ENCODE results near the gene COPS6. TPM values are rescaled to one million over a fixed set of nuclear protein-coding genes. Genes with fewer than 3 reads are reported as not detected.

COPS6 gene
- total and polyA plus RNA-seq, 4 experiments from 2014 or later: 85.5 to 261 (median 122) TPM

DNA sequence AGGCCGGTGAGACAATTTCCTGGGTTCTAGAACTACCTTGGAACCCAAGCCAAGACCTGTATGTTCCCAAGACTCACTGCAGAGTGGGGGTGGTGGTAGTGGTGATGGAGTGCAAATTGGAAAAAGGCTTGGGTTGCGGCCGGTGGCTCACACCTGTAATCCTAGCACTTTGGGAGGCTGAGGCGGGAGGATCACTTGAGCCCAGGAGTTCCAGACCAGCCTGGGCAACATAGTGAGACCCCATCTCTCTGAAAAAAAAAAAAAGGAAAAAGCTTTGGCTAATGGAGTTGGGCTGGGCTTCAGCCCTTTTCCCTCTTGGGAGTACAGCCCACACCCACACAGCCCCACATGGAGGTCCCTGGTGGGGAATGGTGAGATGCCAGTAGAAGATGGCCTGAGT is 16.8 kb downstream of the COPS6 start:
- peaks cover 3 to 18% (median 11%) of the 10 kb centered on the region in 4 donors for H3K4me1 Mint-ChIP-seq
- intact Hi-C loops (cut with micrococcal nuclease): no loop called here
- peaks cover 23% of the 10 kb centered on the region for H3K36me3 ChIP-seq (ENCODE audit: insufficient read depth, low read length)
- no peak overlapping the region for H3K4me3 ChIP-seq (ENCODE audit: low read length in 2 of 2)
- no peak for DNase-seq
- H3K27ac Mint-ChIP-seq: peak overlapping the region in 1 of 7 donors; percentile 19
- no peak overlapping the region for H3K27ac ChIP-seq (ENCODE audit: low read depth, low read length)
- CTCF ChIA-PET (ENCODE audit: partially characterized antibody): interaction anchor here (0.6 to 1.5 kb wide), 2 partner anchors 25 to 77 kb away, joined by 3 read pairs; no protein-coding TSS in a partner anchor
- no peak overlapping the region for H3K4me3 Mint-ChIP-seq
- POLR2A ChIA-PET (ENCODE audit: partially characterized antibody): interaction anchor here (0.8 to 8.2 kb wide), 3 partner anchors 9 to 18 kb away, joined by 3 to 175 read pairs (median 4); partner anchors contain the start of genes CNPY4 and MBLAC1
- H3K9me3 ChIP-seq (ENCODE audit: control insufficient read depth in 1 of 2, low read length in 2 of 2): no peaks in the 10 kb centered on the region
- H3K36me3 Mint-ChIP-seq: peaks cover 21 to 47% of the 10 kb centered on the region in 2 donors
- H3K27me3 Mint-ChIP-seq: peaks cover 0 to under 1% of the 10 kb centered on the region in 2 donors
- peaks cover 8% of the 10 kb centered on the region for H3K4me1 ChIP-seq (ENCODE audit: insufficient read depth, low read length)
- H3K9me3 Mint-ChIP-seq: no peaks in the 10 kb centered on the region
- H3K27me3 ChIP-seq (ENCODE audit: insufficient read depth, low read length): no peaks in the 10 kb centered on the region

GRCh38 chr7:100106633-100107032 is 17.9 kb downstream of the COPS6 start:
- no peaks in the 10 kb centered on the region for H3K27me3 ChIP-seq (ENCODE audit: insufficient read depth, low read length)
- Mint-ChIP-seq H3K9me3 (no peaks in the 10 kb centered on the region), H3K4me3 (no peak overlapping the region), H3K36me3 (peaks cover 29 to 46% of the 10 kb centered on the region in 2 donors), H3K4me1 (peaks cover 3 to 15% (median 6%) of the 10 kb centered on the region in 4 donors), H3K27ac (no peak overlapping the region), H3K27me3 (no peaks in the 10 kb centered on the region)
- no peak overlapping the region for H3K4me3 ChIP-seq (ENCODE audit: low read length in 2 of 2)
- ChIA-PET CTCF (ENCODE audit: partially characterized antibody) (no interaction called here), POLR2A (ENCODE audit: partially characterized antibody) (interaction anchor here (8.2 kb wide), 1 partner anchor 17 kb away, joined by 175 read pairs; the partner anchor contains the start of genes CNPY4 and MBLAC1)
- peaks cover 32% of the 10 kb centered on the region for H3K36me3 ChIP-seq (ENCODE audit: insufficient read depth, low read length)
- H3K4me1 ChIP-seq (ENCODE audit: insufficient read depth, low read length): peaks cover 8% of the 10 kb centered on the region
- no peak overlapping the region for H3K27ac ChIP-seq (ENCODE audit: low read depth, low read length)
- H3K9me3 ChIP-seq (ENCODE audit: control insufficient read depth in 1 of 2, low read length in 2 of 2): no peaks in the 10 kb centered on the region
- intact Hi-C loops (cut with micrococcal nuclease): no loop called here
- DNase-seq: no peak

DNA sequence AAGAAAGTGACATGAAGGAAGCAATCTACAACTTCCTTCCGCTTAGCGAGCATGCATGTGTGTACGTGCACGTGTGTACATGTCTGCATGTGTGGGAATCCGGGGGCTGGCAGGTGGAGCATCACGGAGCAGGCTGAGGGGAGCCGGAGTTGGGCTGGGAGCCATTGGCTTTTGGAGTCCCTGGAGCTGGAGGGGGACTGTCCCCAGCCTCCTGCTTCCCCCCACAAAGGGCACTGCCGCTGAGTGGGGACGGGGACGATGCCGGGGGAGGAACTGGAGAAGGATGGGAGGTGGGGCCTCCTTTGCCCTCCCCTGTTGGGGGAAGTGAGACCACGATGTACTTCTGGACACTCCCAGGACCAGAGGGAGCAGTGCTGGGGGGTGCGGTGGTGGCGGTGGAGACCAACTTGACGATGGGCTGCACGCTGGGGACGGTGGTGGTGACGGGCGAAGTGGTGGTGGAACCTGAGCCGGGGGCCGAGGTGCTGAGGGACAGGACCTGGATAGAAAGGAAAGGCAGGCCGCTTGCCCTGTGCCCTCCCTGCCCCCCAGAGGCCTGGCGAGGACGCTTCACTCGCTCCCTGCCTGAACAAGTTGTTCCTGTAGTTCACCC is 18.5 kb downstream of the COPS6 start:
- H3K27me3 Mint-ChIP-seq: no peaks in the 10 kb centered on the region
- peaks cover 3% of the 10 kb centered on the region for H3K4me1 ChIP-seq (ENCODE audit: insufficient read depth, low read length)
- no peak overlapping the region for H3K27ac Mint-ChIP-seq
- H3K9me3 ChIP-seq (ENCODE audit: control insufficient read depth in 1 of 2, low read length in 2 of 2): no peaks in the 10 kb centered on the region
- intact Hi-C loops (cut with micrococcal nuclease): no loop called here
- H3K36me3 ChIP-seq (ENCODE audit: insufficient read depth, low read length): peaks cover 37% of the 10 kb centered on the region
- peaks cover 32 to 51% of the 10 kb centered on the region in 2 donors for H3K36me3 Mint-ChIP-seq
- no peak overlapping the region for H3K4me3 Mint-ChIP-seq
- no peak overlapping the region for H3K4me3 ChIP-seq (ENCODE audit: low read length in 2 of 2)
- H3K9me3 Mint-ChIP-seq: no peaks in the 10 kb centered on the region
- H3K4me1 Mint-ChIP-seq: peaks cover 3 to 14% (median 5%) of the 10 kb centered on the region in 4 donors
- no peak overlapping the region for H3K27ac ChIP-seq (ENCODE audit: low read depth, low read length)
- ChIA-PET CTCF (ENCODE audit: partially characterized antibody) (interaction anchor here (1.0 kb wide), 1 partner anchor 116 kb away, joined by 3 read pairs; no protein-coding TSS in a partner anchor), POLR2A (ENCODE audit: partially characterized antibody) (no interaction called here)
- H3K27me3 ChIP-seq (ENCODE audit: insufficient read depth, low read length): no peaks in the 10 kb centered on the region
- DNase-seq: no peak

DNA sequence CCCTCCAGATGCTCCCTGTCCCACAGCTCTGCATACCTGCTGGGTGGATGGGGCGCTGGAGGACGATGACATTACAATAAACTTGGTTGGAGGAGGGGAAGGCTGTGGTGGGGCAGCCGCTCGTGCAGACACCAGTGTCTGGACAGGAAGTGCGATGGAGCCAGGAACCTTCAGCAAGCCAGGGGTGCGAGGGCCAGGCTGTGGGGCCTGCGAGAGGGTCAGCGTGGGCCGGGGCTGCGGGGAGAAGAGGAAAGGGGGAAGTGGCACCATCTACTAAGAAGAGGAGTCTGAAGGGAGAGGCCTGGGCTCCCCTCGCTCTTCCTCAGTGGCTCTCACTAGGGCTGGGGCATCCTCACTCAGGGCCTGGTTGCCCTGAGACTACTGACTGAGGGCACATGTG is 19.1 kb downstream of the COPS6 start:
- intact Hi-C loops (cut with micrococcal nuclease): no loop called here
- Mint-ChIP-seq H3K27ac (peak overlapping the region in 1 of 7 donors; percentile 25), H3K9me3 (no peaks in the 10 kb centered on the region), H3K36me3 (peaks cover 33 to 56% of the 10 kb centered on the region in 2 donors), H3K27me3 (no peaks in the 10 kb centered on the region), H3K4me3 (no peak overlapping the region), H3K4me1 (peaks cover 0 to 8% (median under 1%) of the 10 kb centered on the region in 4 donors)
- no peaks in the 10 kb centered on the region for H3K9me3 ChIP-seq (ENCODE audit: control insufficient read depth in 1 of 2, low read length in 2 of 2)
- H3K4me1 ChIP-seq (ENCODE audit: insufficient read depth, low read length): no peaks in the 10 kb centered on the region
- H3K27me3 ChIP-seq (ENCODE audit: insufficient read depth, low read length): no peaks in the 10 kb centered on the region
- no peak for DNase-seq
- ChIA-PET CTCF (ENCODE audit: partially characterized antibody) (interaction anchor here (1.0 kb wide), 1 partner anchor 117 kb away, joined by 3 read pairs; no protein-coding TSS in a partner anchor), POLR2A (ENCODE audit: partially characterized antibody) (no interaction called here)
- H3K36me3 ChIP-seq (ENCODE audit: insufficient read depth, low read length): peaks cover 37% of the 10 kb centered on the region
- H3K4me3 ChIP-seq (ENCODE audit: low read length in 2 of 2): no peak overlapping the region
- H3K27ac ChIP-seq (ENCODE audit: low read depth, low read length): no peak overlapping the region

DNA sequence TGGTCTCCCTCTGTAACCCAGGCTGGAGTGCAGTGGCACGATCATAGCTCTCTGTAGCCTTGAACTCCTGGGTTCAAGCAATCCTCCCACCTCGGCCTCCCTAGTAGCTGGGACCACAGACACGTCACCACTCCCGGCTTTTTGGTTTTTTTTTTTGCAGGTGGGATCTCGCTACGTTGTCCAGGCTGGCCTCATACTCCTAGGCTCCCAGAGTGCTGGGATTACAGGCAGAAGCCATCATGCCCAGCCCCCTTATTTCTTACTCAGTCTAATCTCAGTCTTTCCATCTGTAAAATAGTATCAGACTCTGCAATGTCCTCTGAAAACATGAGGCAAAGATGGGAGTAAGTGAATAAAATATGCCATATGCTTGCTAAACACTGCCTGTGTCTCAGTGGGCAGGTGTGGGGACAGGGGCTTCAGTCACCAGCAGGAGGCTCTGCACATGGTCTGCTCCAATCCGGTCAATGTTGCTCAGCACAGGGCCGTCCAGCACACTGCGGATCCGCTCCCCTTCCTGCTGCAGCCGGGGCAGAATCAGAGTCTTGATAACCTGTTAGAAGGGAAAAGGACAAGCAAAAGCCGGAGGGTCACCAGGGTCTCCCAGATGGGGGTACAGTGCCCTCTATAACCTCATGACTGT is 20.9 kb downstream of the COPS6 start:
- ChIA-PET CTCF (ENCODE audit: partially characterized antibody) (no interaction called here), POLR2A (ENCODE audit: partially characterized antibody) (interaction anchor here (0.6 kb wide), 2 partner anchors 44 to 54 kb away, joined by 3 read pairs; no protein-coding TSS in a partner anchor)
- no peak overlapping the region for H3K4me3 ChIP-seq (ENCODE audit: low read length in 2 of 2)
- Mint-ChIP-seq H3K36me3 (peaks cover 33 to 55% of the 10 kb centered on the region in 2 donors), H3K9me3 (no peaks in the 10 kb centered on the region), H3K4me3 (no peak overlapping the region), H3K4me1 (no peaks in the 10 kb centered on the region), H3K27ac (no peak overlapping the region), H3K27me3 (no peaks in the 10 kb centered on the region)
- peaks cover 44% of the 10 kb centered on the region for H3K36me3 ChIP-seq (ENCODE audit: insufficient read depth, low read length)
- H3K9me3 ChIP-seq (ENCODE audit: control insufficient read depth in 1 of 2, low read length in 2 of 2): no peaks in the 10 kb centered on the region
- H3K4me1 ChIP-seq (ENCODE audit: insufficient read depth, low read length): no peaks in the 10 kb centered on the region
- DNase-seq: no peak
- intact Hi-C loops (cut with micrococcal nuclease): no loop called here
- H3K27ac ChIP-seq (ENCODE audit: low read depth, low read length): no peak overlapping the region
- H3K27me3 ChIP-seq (ENCODE audit: insufficient read depth, low read length): no peaks in the 10 kb centered on the region

- H3K4me1 ChIP-seq (ENCODE audit: insufficient read depth, low read length): no peaks in the 10 kb centered on the region
- no peak for DNase-seq
- H3K4me3 ChIP-seq (ENCODE audit: low read length in 2 of 2): no peak overlapping the region
- intact Hi-C loops (cut with micrococcal nuclease): no loop called here
- no peaks in the 10 kb centered on the region for H3K9me3 Mint-ChIP-seq
- peaks cover 33 to 56% of the 10 kb centered on the region in 2 donors for H3K36me3 Mint-ChIP-seq
- POLR2A ChIA-PET (ENCODE audit: partially characterized antibody): interaction anchor here (5.6 kb wide), 1 partner anchor 11 kb away, joined by 20 read pairs; the partner anchor contains the start of genes AP4M1 and MCM7
- H3K4me1 Mint-ChIP-seq: peaks cover 0 to 4% (median 0%) of the 10 kb centered on the region in 4 donors
- H3K27ac Mint-ChIP-seq: no peak overlapping the region
- H3K27ac ChIP-seq (ENCODE audit: low read depth, low read length): no peak overlapping the region
- H3K27me3 ChIP-seq (ENCODE audit: insufficient read depth, low read length): no peaks in the 10 kb centered on the region
- H3K4me3 Mint-ChIP-seq: no peak overlapping the region
- peaks cover 44% of the 10 kb centered on the region for H3K36me3 ChIP-seq (ENCODE audit: insufficient read depth, low read length)
- no peaks in the 10 kb centered on the region for H3K9me3 ChIP-seq (ENCODE audit: control insufficient read depth in 1 of 2, low read length in 2 of 2)
- no peaks in the 10 kb centered on the region for H3K27me3 Mint-ChIP-seq
- CTCF ChIA-PET (ENCODE audit: partially characterized antibody): interaction anchor here (1.9 kb wide), 1 partner anchor 22 kb away, joined by 5 read pairs; no protein-coding TSS in a partner anchor
Observed at GRCh38 chr7:100111156-100111555, 22.4 kb downstream of the COPS6 start.

DNA sequence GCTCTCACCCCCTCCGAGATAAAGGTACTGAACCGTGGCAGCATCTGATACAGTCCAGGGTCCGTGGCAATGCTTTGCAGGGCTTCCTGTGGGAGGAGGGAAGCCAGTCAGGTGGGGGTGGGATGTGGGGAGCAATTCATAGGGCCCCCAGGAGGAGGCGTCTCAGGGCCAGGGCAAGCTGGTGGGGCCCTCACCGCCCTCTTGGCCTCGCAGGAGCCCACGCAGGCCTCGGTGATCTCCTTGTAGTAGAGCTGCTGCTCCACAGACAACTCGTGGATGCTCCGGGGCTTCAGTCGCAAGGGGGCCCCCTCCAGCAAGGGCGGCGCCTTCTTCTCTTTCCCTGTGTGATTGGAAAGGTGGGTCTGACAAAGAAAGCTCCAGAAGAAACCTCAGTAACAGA is 23.1 kb downstream of the COPS6 start:
- Histone ChIP-seq H3K27ac (ENCODE audit: low read depth, low read length) (no peak overlapping the region), H3K4me1 (ENCODE audit: insufficient read depth, low read length) (no peaks in the 10 kb centered on the region), H3K4me3 (ENCODE audit: low read length in 2 of 2) (no peak overlapping the region), H3K9me3 (ENCODE audit: control insufficient read depth in 1 of 2, low read length in 2 of 2) (no peaks in the 10 kb centered on the region), H3K36me3 (ENCODE audit: insufficient read depth, low read length) (peaks cover 41% of the 10 kb centered on the region), H3K27me3 (ENCODE audit: insufficient read depth, low read length) (no peaks in the 10 kb centered on the region)
- Mint-ChIP-seq H3K27ac (no peak overlapping the region), H3K4me3 (no peak overlapping the region), H3K36me3 (peaks cover 31 to 55% of the 10 kb centered on the region in 2 donors), H3K4me1 (peaks cover 0 to 4% (median 1%) of the 10 kb centered on the region in 4 donors), H3K27me3 (no peaks in the 10 kb centered on the region), H3K9me3 (no peaks in the 10 kb centered on the region)
- ChIA-PET CTCF (ENCODE audit: partially characterized antibody) (interaction anchor here (1.9 to 2.0 kb wide), 2 partner anchors 21 to 22 kb away, joined by 5 to 6 read pairs; no protein-coding TSS in a partner anchor), POLR2A (ENCODE audit: partially characterized antibody) (interaction anchor here (1.3 to 5.6 kb wide), 2 partner anchors 9 to 11 kb away, joined by 3 to 20 read pairs; partner anchors contain the start of genes AP4M1 and MCM7)
- DNase-seq: no peak
- intact Hi-C loops (cut with micrococcal nuclease): no loop called here

All from CD4-positive, alpha-beta memory T cell (primary cell).